PC-3 (cell line): Measurements from ENCODE around the gene DPH7. TPM values are rescaled to one million over a fixed set of nuclear protein-coding genes. Genes with fewer than 3 reads are reported as not detected.
A peak's percentile ranks its signal among the peaks of the same experiment; 100 is the strongest.

Source experiments
- ATAC-seq: fragments of 200-7000 bp; cut with Tn5 transposase; 2 replicates; pipeline ENCODE4 v1.9.1; 2020; ENCODE audit warnings: mild to moderate bottlenecking, moderate library complexity
- BruUV-seq: library from RNA; stranded (reverse); fragments of 400-500 nt; replicated peaks from 2 replicates; lab custom pipeline; 2021; lab: Mats Ljungman, UMichigan
- CTCF ChIA-PET: fragments of 300-600 bp; sonication (Branson Sonifier 250); formaldehyde crosslinking; loops from one replicate; lab custom pipeline; 2022; ENCODE audit warnings: antibody characterized with exemption; lab: Charles Lee
- POLR2A ChIA-PET: fragments of 300-600 bp; sonication (Branson Sonifier 250); formaldehyde crosslinking; loops from one replicate; lab custom pipeline; 2022; ENCODE audit warnings: antibody characterized with exemption; ENCODE audit not compliant: unreplicated experiment; lab: Charles Lee
- DNase-seq: peaks from one replicate; pipeline ENCODE4 v3.0.0-alpha.2; 2015
- H2AFZ ChIP-seq: fragments of 300-600 bp; sonication (generic); 2 replicates; pipeline ENCODE4 v1.6.0; 2016; ENCODE audit warnings: antibody characterized with exemption, low read length
- H3F3A ChIP-seq: fragments of 300-600 bp; sonication (generic); one replicate; pipeline ENCODE4 v1.6.0; 2017; ENCODE audit warnings: antibody characterized with exemption, low read length, control low read depth, mild to moderate bottlenecking; ENCODE audit not compliant: unreplicated experiment
- H3K27ac ChIP-seq: fragments of 300-600 bp; sonication (generic); 2 replicates; pipeline ENCODE4 v1.5.1; 2016; ENCODE audit warnings: mild to moderate bottlenecking, low read length
- H3K27me3 ChIP-seq: fragments of 300-600 bp; sonication (generic); 2 replicates; pipeline ENCODE4 v1.6.1; 2016; ENCODE audit warnings: low read length, mixed read lengths
- H3K36me3 ChIP-seq: fragments of 300-600 bp; sonication (generic); 2 replicates; pipeline ENCODE4 v1.6.1; 2016; ENCODE audit warnings: low read depth, mixed run types, low read length, mixed read lengths
- H3K4me1 ChIP-seq: fragments of 300-600 bp; sonication (generic); 2 replicates; pipeline ENCODE4 v1.5.1; 2016; ENCODE audit warnings: low read length; ENCODE audit not compliant: insufficient read depth
- H3K4me2 ChIP-seq: fragments of 300-600 bp; sonication (generic); 2 replicates; pipeline ENCODE4 v1.6.0; 2016; ENCODE audit warnings: low read length
- H3K4me3 ChIP-seq: fragments of 300-600 bp; sonication (generic); 2 replicates; pipeline ENCODE4 v1.5.1; 2016; ENCODE audit warnings: mild to moderate bottlenecking, low read length, mixed read lengths
- H3K79me2 ChIP-seq: fragments of 300-600 bp; sonication (generic); 2 replicates; pipeline ENCODE4 v1.6.1; 2017; ENCODE audit warnings: low read length, mixed read lengths
- H3K9ac ChIP-seq: fragments of 300-600 bp; sonication (generic); 2 replicates; pipeline ENCODE4 v1.6.0; 2016; ENCODE audit warnings: mild to moderate bottlenecking, low read length
- H3K9me2 ChIP-seq: fragments of 300-600 bp; sonication (generic); replicated peaks from 2 replicates; pipeline ENCODE4 v1.6.1; 2016; ENCODE audit warnings: mixed run types, low read length, mixed read lengths
- H3K9me3 ChIP-seq: fragments of 300-600 bp; sonication (generic); 2 replicates; pipeline ENCODE4 v1.6.1; 2016; ENCODE audit warnings: low read length, mixed read lengths
- H4K20me1 ChIP-seq: fragments of 300-600 bp; sonication (generic); 2 replicates; pipeline ENCODE4 v1.6.1; 2016; ENCODE audit warnings: low read length, mixed read lengths
- CTCF ChIP-seq: fragments of 300-600 bp; sonication (generic); conservative IDR thresholded peaks from 2 replicates; pipeline ENCODE4 v1.5.1; 2017; ENCODE audit warnings: antibody characterized with exemption, low read depth, mild to moderate bottlenecking, low read length
- EZH2 ChIP-seq: fragments of 300-600 bp; sonication (generic); IDR thresholded peaks from one replicate; pipeline ENCODE4 v1.6.1; 2017; ENCODE audit warnings: antibody characterized with exemption, mild to moderate bottlenecking, low read length; ENCODE audit not compliant: unreplicated experiment
- EZH2phosphoT487 ChIP-seq: fragments of 300-600 bp; sonication (generic); IDR thresholded peaks from 2 replicates; pipeline ENCODE4 v1.6.1; 2018; ENCODE audit warnings: mild to moderate bottlenecking, antibody characterized with exemption, low read length, borderline replicate concordance
- intact Hi-C: fragments of 100-400 bp; cut with micrococcal nuclease; formaldehyde crosslinking; loops from 2 replicates; pipeline ENCODE4 v1.9.0; 2023
- total RNA-seq: library from RNA; depleted of rRNA; stranded (reverse); fragments of >200 nt; gene quantifications from 2 replicates; pipeline ENCODE4 v1.2.3, GENCODE V29; 2014

Gene DPH7
- total RNA-seq, 1 experiment from 2014 or later = 35.1 TPM

GRCh38 chr9:137580209-137580953, 1.7 kb upstream of the DPH7 start:
- Histone ChIP-seq H3K9me3 (no peaks in the 10 kb centered on the region), H3K79me2 (peaks cover 33% of the 10 kb centered on the region), H2AFZ (no peak overlapping the region), H3K27ac (no peak overlapping the region), H3K27me3 (no peaks in the 10 kb centered on the region), H3F3A (no peaks in the 10 kb centered on the region), H3K4me1 (peaks cover 12% of the 10 kb centered on the region; the same call in 1 of the 2 replicates), H4K20me1 (0 out of 2 replicates have a peak, but pooled peaks cover 5% of the 10 kb centered on the region), H3K4me2 (no peak overlapping the region), H3K9ac (no peak overlapping the region), H3K36me3 (peaks cover 7% of the 10 kb centered on the region; the same call in 1 of the 2 replicates), H3K4me3 (no peak overlapping the region), H3K9me2 (no peaks in the 10 kb centered on the region)
- ChIA-PET CTCF (no interaction called here), POLR2A (no interaction called here)
- no peak for ATAC-seq
- no TSS peak for BruUV-seq
- intact Hi-C loops = no loop called here
- no peak for TF ChIP-seq EZH2phosphoT487
- no peak for TF ChIP-seq CTCF
- TF ChIP-seq EZH2 = no peak
- DNase-seq = no peak

- H3F3A ChIP-seq = no peaks in the 10 kb centered on the region
- no peak for DNase-seq
- peak overlapping the region; percentile 87 for H3K4me2 ChIP-seq
- H3K4me1 ChIP-seq = peaks cover 12% of the 10 kb centered on the region; the same call in 1 of the 2 replicates
- TF ChIP-seq EZH2phosphoT487 = no peak
- TF ChIP-seq EZH2 = no peak
- no peak for TF ChIP-seq CTCF
- TSS peak; percentile 64 for BruUV-seq
- peaks cover 15% of the 10 kb centered on the region; the same call in 1 of the 2 replicates for H3K36me3 ChIP-seq
- H3K9ac ChIP-seq = peak overlapping the region; percentile 93
- H3K27me3 ChIP-seq = no peaks in the 10 kb centered on the region
- CTCF ChIA-PET = no interaction called here
- intact Hi-C loops = no loop called here
- no peaks in the 10 kb centered on the region for H3K9me3 ChIP-seq
- peak overlapping the region; percentile 94 for H3K4me3 ChIP-seq
- POLR2A ChIA-PET = interaction anchor here (0.6 kb wide), 2 partner anchors 10 to 27 kb away, joined by 3 read pairs; partner anchors contain the start of gene MRPL41
- no peak; the same call in 1 of the 2 replicates for ATAC-seq
- H3K27ac ChIP-seq = no peak overlapping the region
- H4K20me1 ChIP-seq = 0 out of 2 replicates have a peak, but pooled peaks cover 5% of the 10 kb centered on the region
- H3K79me2 ChIP-seq = peaks cover 38% of the 10 kb centered on the region
- peak overlapping the region; percentile 89 for H2AFZ ChIP-seq
- H3K9me2 ChIP-seq = no peaks in the 10 kb centered on the region
Observed at GRCh38 chr9:137579259-137579604, 507 bp upstream of the DPH7 start.
